Medulla oblongata (tissue), 1 donor: ENCODE data around the gene ARPC1B.
A peak's percentile ranks its signal among the peaks of the same experiment; 100 is the strongest.
"Not testable (repeated sequence)": the region's sequence is repeated elsewhere in the genome, so short reads cannot be mapped to it uniquely, and the experiment has no call there.

Experiments used
- DNase-seq: peaks from one replicate; pipeline ENCODE4 v3.0.0-alpha.2; 2015; ENCODE audit errors: extremely low spot score

ARPC1B gene

GRCh38 chr7:99368750-99369389 lies 5.7 kb upstream of the ARPC1B start:
- DNase-seq, result no peak

DNA sequence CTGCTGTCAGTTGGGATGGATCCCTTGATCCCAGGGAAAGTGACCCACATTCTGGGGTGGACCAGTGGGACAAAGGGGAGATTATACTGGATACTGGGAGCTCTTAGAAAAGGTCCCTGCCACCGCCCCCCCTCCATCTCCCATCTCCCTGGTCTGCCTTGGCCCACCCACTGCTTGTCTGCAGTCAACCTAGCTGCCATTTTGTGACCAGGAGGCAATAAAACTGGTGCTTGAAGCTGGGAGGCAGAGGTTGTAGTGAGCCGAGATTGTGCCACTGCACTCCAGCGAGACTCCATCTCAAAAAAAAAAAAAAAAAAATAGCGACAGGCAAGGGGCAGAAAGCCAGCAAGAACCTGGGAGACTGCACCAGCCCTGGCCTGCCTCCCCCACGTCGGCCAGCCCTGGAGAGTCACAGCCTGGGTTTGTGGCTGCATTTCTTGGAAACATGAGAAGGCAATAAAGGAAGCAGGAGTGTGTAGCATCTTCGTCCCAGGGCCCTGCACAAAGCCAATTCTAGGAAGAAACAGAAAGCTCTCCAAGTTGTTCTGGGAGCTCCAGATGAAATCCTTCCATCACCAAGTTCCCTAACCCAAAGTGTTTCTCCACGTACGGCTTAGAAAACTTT lies 4.7 kb upstream of the ARPC1B start:
- DNase-seq, result no peak

GRCh38 chr7:99371376-99371920 lies 3.1 kb upstream of the ARPC1B start:
- no peak for DNase-seq

GRCh38 chr7:99372275-99373090 lies 2.0 kb upstream of the ARPC1B start:
- no peak for DNase-seq

- DNase-seq, result no peak
These were observed 1.2 kb upstream of the ARPC1B start for GRCh38 chr7:99373091-99374066.

- peak; percentile 72 for DNase-seq
These were observed 709 bp downstream of the ARPC1B start for GRCh38 chr7:99375070-99375807.

- DNase-seq, result peak; percentile 73
These were observed 4.6 kb downstream of the ARPC1B start for GRCh38 chr7:99379043-99379577.

GRCh38 chr7:99379693-99380031 lies 5.1 kb downstream of the ARPC1B start:
- DNase-seq, result not testable (repeated sequence)

- peak; percentile 88 for DNase-seq
These were observed 5.7 kb downstream of the ARPC1B start for GRCh38 chr7:99380032-99380822.

DNA sequence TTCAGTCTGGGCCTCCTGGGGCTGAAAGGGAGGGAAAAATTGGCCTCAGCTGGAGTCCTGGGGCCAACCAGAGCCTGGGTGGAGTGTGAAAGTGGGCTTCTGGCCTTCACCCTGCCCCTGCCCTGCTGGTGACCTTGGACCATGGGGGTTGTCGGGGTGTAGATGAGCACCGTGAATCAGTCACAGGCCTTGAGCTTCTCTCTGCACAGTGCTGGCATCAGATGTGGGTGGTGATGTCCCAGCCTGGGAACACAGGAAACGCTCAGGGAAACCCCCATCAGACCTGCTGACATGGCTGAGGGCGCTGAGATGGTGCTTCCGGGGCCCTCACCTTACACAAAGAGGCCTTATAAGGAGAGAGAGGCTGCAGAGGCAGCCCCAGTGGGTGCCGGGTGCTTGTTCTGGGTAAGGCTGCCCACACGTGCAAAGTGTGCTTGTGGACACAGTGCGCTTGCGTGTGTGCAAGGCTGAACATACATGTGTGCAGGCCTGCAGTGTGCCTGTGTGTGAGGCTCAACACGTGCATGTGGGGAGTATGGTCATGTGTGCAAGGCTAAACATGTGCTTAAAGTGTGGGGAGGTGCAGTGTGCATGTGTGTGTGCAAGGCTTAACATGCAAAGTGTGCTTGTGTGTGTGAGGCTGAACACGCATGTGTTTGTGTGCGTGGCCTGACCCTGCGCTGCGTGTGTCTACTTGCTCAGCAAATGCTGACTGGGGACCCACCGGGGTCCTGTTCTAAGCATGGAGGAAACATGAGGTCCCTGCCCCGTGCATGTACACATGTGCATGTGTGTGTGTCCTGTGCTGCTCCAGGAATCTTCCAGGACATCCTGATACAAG lies 6.5 kb downstream of the ARPC1B start:
- DNase-seq, result no peak

DNA sequence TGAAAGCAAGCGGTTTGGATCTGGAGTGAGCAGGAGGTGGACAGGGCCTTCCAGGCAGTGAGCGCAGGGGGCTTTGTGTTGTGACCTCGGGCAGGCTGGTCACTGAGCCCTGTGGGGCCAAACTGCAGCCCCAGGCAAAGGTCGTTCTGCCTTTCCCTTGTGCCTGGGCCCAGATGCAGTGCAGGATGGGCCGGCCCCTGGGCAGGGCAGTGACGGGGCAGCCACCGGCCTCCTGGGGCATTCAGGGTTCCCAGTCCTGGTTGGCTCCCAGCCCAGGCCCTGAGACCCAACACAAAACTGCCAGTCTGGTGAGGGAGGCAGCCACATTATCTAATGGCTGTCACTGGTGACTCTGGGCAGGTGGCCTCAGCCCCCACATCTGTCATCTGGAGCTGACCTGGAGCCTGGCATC lies 7.1 kb downstream of the ARPC1B start:
- no peak for DNase-seq

- no peak for DNase-seq
These were observed 8.7 kb downstream of the ARPC1B start for GRCh38 chr7:99383203-99383602.

DNA sequence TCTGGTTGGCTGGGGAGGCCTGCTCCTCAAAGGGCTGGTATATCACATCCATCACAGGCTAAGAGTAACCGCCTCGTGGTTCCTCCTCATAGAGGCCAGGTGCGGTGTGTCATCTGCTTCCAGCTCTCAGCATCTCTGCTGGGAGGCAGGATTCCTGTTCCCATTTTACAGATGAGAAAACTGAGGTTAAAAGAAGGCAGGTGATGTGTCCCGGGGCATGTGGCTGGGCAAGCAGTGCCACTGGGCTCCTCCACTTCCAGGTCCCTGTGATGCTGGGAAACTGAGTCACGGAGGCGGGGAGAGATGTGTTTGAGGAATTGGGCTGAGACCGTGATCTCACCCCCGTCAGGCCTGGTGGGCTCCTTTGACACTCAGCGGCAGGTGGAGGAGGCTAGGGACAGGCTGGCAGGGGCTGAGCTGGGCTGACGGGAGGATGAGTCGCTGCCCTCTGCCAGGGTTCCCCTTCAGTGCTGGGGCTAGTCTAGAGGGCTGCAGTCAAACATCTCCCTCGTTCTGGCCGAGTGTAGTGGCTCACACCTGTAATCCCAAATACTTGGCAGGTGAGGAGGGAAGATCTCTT lies 9.4 kb downstream of the ARPC1B start:
- DNase-seq, result no peak

GRCh38 chr7:99384523-99384922 lies 10.0 kb downstream of the ARPC1B start:
- no peak for DNase-seq

DNA sequence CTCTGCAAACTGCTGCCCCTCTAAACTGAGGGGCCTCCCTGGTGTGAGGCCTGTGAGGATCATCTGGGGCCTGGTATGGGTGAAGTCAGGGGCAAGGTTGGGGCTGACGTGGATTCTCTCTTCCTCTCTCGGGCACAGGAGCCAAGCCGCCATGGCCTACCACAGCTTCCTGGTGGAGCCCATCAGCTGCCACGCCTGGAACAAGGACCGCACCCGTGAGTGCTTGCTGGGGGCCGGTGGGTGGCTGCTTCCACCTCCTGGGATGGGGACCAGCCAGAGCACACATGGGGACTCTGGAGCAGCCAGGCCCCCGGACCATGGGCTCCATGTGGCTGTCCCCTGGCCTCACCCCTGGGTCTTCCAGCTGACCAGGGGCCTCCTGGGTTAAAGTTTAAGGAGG lies 11.0 kb downstream of the ARPC1B start:
- DNase-seq, result no peak

DNA sequence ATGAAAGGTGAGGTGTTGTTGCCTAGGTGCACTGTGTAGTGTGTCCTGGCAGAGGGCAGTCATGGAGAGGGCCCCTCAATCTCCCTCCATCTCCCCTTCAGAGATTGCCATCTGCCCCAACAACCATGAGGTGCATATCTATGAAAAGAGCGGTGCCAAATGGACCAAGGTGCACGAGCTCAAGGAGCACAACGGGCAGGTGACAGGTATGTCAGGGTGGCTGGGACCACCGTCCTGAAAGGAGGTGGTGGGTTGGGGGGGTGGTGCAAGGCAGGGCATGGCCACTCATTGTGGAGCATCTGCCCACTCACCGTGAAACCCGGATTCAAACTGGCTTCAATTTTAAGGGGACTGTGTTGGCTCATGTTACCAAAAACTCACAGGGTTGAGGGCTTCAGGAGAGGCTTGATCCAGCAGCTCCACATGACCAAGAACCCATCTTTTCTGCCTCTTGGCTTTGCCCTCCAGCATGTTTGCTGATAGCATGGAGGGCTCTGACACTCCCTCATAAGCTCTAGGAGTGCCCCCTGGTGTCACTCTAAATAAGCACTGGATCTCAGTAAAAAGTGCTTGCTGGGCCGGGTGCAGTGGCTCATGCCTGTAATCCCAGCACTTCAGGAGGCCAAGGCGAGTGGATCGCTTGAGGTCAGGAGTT lies 12.2 kb downstream of the ARPC1B start:
- DNase-seq, result no peak

DNA sequence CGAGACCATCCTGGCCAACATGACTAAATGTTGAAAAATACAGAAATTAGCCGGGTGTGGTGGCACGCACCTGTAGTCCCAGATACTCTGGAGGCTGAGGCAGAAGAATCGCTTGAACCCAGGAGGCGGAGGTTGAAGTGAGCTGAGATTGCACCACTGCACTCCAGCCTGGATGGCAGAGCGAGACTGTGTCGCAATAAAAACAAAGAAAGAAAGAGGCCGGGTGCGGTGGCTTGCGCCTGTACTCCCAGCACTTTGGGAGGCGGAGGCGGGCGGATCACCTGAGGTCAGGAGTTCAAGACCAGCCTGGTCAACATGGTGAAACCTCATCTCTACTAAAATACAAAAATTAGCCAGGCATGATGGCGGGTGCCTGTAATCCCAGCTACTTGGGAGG lies 12.7 kb downstream of the ARPC1B start:
- DNase-seq, result not testable (repeated sequence)

DNA sequence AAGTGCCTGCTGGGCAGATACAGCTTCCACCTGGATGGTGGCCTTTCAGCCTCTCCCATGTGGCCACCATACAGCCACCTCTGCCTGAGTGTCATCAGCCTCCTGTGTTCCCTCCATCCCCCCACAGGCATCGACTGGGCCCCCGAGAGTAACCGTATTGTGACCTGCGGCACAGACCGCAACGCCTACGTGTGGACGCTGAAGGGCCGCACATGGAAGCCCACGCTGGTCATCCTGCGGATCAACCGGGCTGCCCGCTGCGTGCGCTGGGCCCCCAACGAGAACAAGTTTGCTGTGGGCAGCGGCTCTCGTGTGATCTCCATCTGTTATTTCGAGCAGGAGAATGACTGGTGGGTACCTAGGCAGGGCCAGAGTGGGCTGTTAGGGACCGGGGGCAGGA lies 13.4 kb downstream of the ARPC1B start:
- no peak for DNase-seq
